Adrenal gland (tissue), 12 donors: ENCODE results near the gene RRM2. TPM values are rescaled to one million over a fixed set of nuclear protein-coding genes. Genes with fewer than 3 reads are reported as not detected.
"Not testable (repeated sequence)": the region's sequence is repeated elsewhere in the genome, so short reads cannot be mapped to it uniquely, and the experiment has no call there.

Experiments used
- DNase-seq, 7 donors: peaks; one replicate each; pipeline ENCODE4 v3.0.0-alpha.2; 2019 to 2020
- H3K27ac ChIP-seq, 5 donors: fragments of 200-600 bp; sonication (generic) in 4 of 5; 1 replicate in 3 of 5; 2 replicates in 2 of 5; pipeline versions ENCODE4 v1.5.1 to v1.8.0; 2016 to 2020; ENCODE audit warnings: mild to moderate bottlenecking in 1 of 5
- H3K27me3 ChIP-seq: fragments of 200-600 bp; 2 replicates; pipeline ENCODE4 v1.8.0; 2021
- H3K36me3 ChIP-seq, 2 donors: fragments of 200-600 bp; replicated peaks in 1 of 2; 1 replicate in 1 of 2; 2 replicates in 1 of 2; pipeline versions ENCODE4 v1.5.1 to v1.8.0; 2018 to 2022
- H3K4me1 ChIP-seq, 2 donors: fragments of 200-600 bp; replicated peaks in 1 of 2; 1 replicate in 1 of 2; 2 replicates in 1 of 2; pipeline versions ENCODE4 v1.5.1 to v1.8.0; 2018 to 2021
- H3K4me3 ChIP-seq, 4 donors: fragments of 200-600 bp; sonication (generic) in 3 of 4; one replicate each; pipeline ENCODE4 v1.5.1; 2016 to 2018
- H3K9me3 ChIP-seq, 3 donors: fragments of 200-600 bp; sonication (generic) in 1 of 3; replicated peaks in 1 of 3; 1 replicate in 2 of 3; 2 replicates in 1 of 3; pipeline versions ENCODE4 v1.5.1 to v1.8.0; 2016 to 2021
- POLR2A ChIP-seq, 2 donors: fragments of 450-650 bp; IDR thresholded peaks; one replicate each; pipeline ENCODE4 v1.6.1; 2017; ENCODE audit warnings: antibody characterized with exemption in 2 of 2, mild to moderate bottlenecking in 2 of 2, moderate library complexity in 1 of 2
- WGBS, 4 donors: extraction: QIAGEN DNeasy Blood & Tissue Kit in 2 of 4; methylation state at CpG; one replicate each; pipeline versions ENCODE4 v1.1.5 to v1.1.7; 2013 to 2017; 5-methylcytosine and 5-hydroxymethylcytosine counted together
- intact Hi-C, 2 donors: fragments of 100-400 bp; cut with DNase I; formaldehyde crosslinking; loops; one replicate each; pipeline versions ENCODE4 v1.14.1 to v1.15.0; 2022 to 2023
- polyA plus RNA-seq, 3 donors: library from polyadenylated mRNA; stranded (reverse); fragments of 200-250 nt in 2 of 3; fragments of 350-450 nt in 1 of 3; fragmentation: Illumina TruSeq in 1 of 3; extraction: RNeasy Lipid Tissue Mini Kit (QIAGEN cat#74804) in 1 of 3; gene quantifications; one replicate each; pipeline ENCODE4 v1.2.3, GENCODE V29; 2013 to 2014
- total RNA-seq, 9 donors: library from RNA; depleted of rRNA in 4 of 9; stranded (reverse); fragments of >200 nt in 4 of 9; fragments of 120-200 nt in 1 of 9; fragmentation: NEBNext Ultra II Directional in 1 of 9; extraction: Animal tissue kit (Norgen Biotek cat#: 25700) in 1 of 9; gene quantifications; one replicate each; pipeline versions ENCODE4 v1.1.0 to v1.2.4, GENCODE V29; 2013 to 2023
- TF ChIP-seq, protein P1 (sequence below), 6 experiments: fragments of 450-650 bp in 4 of 6; fragments of 200-600 bp in 2 of 6; sonication (generic) in 1 of 6; IDR thresholded peaks; 1 replicate in 5 of 6; 2 replicates in 1 of 6; pipeline versions ENCODE4 v1.5.1 to v1.8.0; 2016 to 2021; ENCODE audit warnings: antibody characterized with exemption in 6 of 6, mild to moderate bottlenecking in 2 of 6, moderate library complexity in 1 of 6
- donor health status: healthy with polysubstance abuse.
- donor health status: Bipolar disorder and iron deficiency.
- donor health status: DM: yes; HTN: yes; CAD: no.
- donor health status: DM: no; HTN: no; CAD: no.
- donor health status: DM: no; HTN: no; CAD: no.
- donor health status: DM: yes; HTN: yes; CAD: no.

Gene RRM2
- total and polyA plus RNA-seq, 12 donors: 0.67 to 22.3 (median 3.8) TPM

DNA sequence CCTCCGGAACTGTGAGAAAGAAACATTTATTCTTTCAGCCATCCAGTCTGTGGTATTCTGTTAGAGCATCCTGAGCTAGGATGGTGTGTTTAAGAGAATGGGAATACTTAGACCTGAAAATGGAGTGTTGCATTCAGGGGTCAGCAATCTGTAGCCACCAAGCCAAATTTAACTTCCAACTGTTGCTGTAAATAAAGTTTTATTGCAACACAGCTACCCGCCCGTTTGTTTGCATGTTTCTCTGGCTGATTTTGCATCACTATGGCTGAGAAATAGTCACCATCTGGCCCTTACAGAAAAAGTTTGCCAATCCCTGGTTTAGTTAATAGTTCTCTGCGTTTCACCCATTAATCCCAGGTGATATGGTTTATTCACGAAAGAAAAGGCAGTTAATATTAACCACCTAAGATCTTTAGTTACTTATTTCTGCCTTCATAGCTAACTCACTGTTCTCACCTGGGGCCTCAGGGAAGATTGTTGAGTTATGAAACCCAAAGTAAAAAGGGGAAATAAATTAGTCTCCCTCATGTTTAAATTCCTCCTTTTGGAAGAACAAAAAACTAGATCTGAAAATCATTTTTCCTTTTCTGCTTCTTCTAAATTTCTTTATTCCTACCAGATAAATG is 32.9 kb upstream of the RRM2 start:
- intact Hi-C loops: no loop called here
- peaks cover 22% of the 10 kb centered on the region for H3K27me3 ChIP-seq
- no peak for TF ChIP-seq POLR2A (IDR thresholded peaks at IDR 0.05)
- TF ChIP-seq, protein P1, sequence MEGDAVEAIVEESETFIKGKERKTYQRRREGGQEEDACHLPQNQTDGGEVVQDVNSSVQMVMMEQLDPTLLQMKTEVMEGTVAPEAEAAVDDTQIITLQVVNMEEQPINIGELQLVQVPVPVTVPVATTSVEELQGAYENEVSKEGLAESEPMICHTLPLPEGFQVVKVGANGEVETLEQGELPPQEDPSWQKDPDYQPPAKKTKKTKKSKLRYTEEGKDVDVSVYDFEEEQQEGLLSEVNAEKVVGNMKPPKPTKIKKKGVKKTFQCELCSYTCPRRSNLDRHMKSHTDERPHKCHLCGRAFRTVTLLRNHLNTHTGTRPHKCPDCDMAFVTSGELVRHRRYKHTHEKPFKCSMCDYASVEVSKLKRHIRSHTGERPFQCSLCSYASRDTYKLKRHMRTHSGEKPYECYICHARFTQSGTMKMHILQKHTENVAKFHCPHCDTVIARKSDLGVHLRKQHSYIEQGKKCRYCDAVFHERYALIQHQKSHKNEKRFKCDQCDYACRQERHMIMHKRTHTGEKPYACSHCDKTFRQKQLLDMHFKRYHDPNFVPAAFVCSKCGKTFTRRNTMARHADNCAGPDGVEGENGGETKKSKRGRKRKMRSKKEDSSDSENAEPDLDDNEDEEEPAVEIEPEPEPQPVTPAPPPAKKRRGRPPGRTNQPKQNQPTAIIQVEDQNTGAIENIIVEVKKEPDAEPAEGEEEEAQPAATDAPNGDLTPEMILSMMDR (IDR thresholded peaks at IDR 0.05): no peak
- no peaks in the 10 kb centered on the region for H3K9me3 ChIP-seq
- H3K4me3 ChIP-seq: no peak overlapping the region
- H3K27ac ChIP-seq: no peak overlapping the region
- DNase-seq: no peak
- 38 to 57% (median 51%) methylated on average over 5 of the region's 5 CpGs for WGBS, 4 donors
- no peaks in the 10 kb centered on the region for H3K4me1 ChIP-seq
- no peaks in the 10 kb centered on the region for H3K36me3 ChIP-seq

DNA sequence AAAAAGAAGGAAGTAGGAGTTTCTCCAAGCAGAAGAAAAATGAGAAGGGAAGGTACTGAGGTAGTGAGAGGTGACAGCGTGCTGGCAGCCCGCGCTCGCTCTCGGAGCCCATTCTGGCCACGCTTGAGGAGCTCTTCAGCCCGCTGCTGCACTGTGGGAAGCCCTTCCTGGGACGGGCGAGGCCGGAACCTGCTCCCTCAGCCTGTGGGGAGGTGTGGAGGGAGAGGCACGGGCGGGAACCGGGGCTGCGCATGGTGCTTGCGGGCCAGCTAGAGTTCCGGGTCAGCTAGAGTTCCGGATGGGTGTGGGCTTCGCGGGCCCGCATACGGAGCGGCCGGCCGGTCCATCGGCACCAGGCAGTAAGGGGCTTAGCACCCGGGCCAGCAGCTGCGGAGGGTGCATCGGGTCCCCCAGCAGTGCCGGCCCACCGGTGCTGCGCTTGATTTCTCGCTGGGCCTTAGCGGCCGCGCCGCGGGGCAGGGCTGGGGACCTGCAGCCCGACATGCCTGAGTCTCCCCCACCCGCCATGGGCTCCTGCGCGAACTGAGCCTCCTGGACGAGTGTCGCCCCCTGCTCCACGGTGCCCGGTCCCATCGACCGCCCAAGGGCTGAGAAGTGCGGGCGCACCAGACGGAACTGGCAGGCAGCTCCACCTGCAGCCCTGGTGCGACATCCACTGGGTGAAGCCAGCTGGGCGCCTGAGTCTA is 31.2 kb upstream of the RRM2 start:
- TF ChIP-seq POLR2A (IDR thresholded peaks at IDR 0.05): no peak
- TF ChIP-seq, protein P1 (IDR thresholded peaks at IDR 0.05): no peak
- DNase-seq: no peak
- intact Hi-C loops: no loop called here
- Histone ChIP-seq H3K9me3 (no peaks in the 10 kb centered on the region), H3K4me1 (no peaks in the 10 kb centered on the region), H3K4me3 (peak overlapping the region in 1 of 4 donors; percentile 45), H3K36me3 (no peaks in the 10 kb centered on the region), H3K27ac (no peak overlapping the region), H3K27me3 (peaks cover 22% of the 10 kb centered on the region)
- WGBS, 4 donors: 20 to 34% (median 27%) methylated on average over 17 to 52 of the region's 52 CpGs

GRCh38 chr2:10091889-10092244 is 30.7 kb upstream of the RRM2 start:
- peaks cover 22% of the 10 kb centered on the region for H3K27me3 ChIP-seq
- H3K27ac ChIP-seq, H3K36me3 ChIP-seq, H3K4me3 ChIP-seq, H3K4me1 ChIP-seq, intact Hi-C loops, DNase-seq, H3K9me3 ChIP-seq: not testable (repeated sequence)
- 90 to 96% (median 94%) methylated on average over 2 of the region's 2 CpGs; no CpG with 5 or more reads in 1 of the 4 donors for WGBS, 4 donors

DNA sequence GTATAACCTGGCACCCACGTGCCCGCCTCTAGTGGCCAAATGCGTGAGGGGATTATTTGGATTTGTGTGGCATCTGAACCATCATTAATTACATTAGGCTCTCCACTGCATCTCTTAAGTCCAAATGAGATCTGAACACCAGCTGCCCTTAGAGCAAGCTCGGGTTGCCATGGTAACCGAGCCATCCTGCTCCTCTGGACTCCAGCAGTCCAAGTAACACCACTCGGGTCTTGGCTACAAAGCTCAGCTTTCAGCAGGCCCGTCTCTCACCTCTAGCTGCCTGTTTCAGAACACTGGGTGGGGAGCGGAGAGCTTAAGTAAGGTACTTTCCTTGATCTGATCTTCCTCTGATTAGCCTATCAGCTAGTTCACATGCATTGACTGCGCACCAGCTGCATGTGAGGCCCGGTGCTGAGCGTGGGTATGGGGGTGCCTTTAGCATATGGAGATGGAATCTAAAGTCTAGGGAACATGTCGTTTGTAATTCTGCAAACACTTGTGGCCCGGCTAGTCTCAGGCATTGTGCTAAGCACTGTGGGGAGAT is 28.2 kb upstream of the RRM2 start:
- intact Hi-C loops: no loop called here
- TF ChIP-seq POLR2A (IDR thresholded peaks at IDR 0.05): no peak
- TF ChIP-seq, protein P1 (IDR thresholded peaks at IDR 0.05): no peak
- DNase-seq: peak in 1 of 7 donors; percentile 72
- H3K27me3 ChIP-seq: peaks cover 17% of the 10 kb centered on the region
- no peaks in the 10 kb centered on the region for H3K4me1 ChIP-seq
- no peaks in the 10 kb centered on the region for H3K9me3 ChIP-seq
- no peak overlapping the region for H3K4me3 ChIP-seq
- no peaks in the 10 kb centered on the region for H3K36me3 ChIP-seq
- WGBS, 4 donors: 82 to 87% (median 83%) methylated on average over 12 to 13 of the region's 13 CpGs
- H3K27ac ChIP-seq: no peak overlapping the region
